ENCODE results near the gene LEMD2. TPM values are rescaled to one million over a fixed set of nuclear protein-coding genes. Genes with fewer than 3 reads are reported as not detected.

LEMD2 gene
- total RNA-seq, 1 experiment from 2014 or later, result 78.7 TPM

- Histone ChIP-seq H3K4me3 (no peak overlapping the region), H3K27me3 (replicated peaks) (no peaks in the 10 kb centered on the region), H3K27ac (no peak overlapping the region), H3K9me3 (replicated peaks) (no peaks in the 10 kb centered on the region), H3K4me1 (replicated peaks) (no peaks in the 10 kb centered on the region), H3K36me3 (peaks cover 22% of the 10 kb centered on the region)
- DNase-seq (ENCODE audit: low read depth in 1 of 2, low spot score in 2 of 2), result no peak
These were observed 55.3 kb downstream of the LEMD2 start for GRCh38 chr6:33733709-33734007.

- H3K36me3 ChIP-seq, result peaks cover 22% of the 10 kb centered on the region
- no peak overlapping the region for H3K27ac ChIP-seq
- no peaks in the 10 kb centered on the region for H3K27me3 ChIP-seq (replicated peaks)
- no peak for DNase-seq (ENCODE audit: low read depth in 1 of 2, low spot score in 2 of 2)
- H3K9me3 ChIP-seq (replicated peaks), result no peaks in the 10 kb centered on the region
- H3K4me1 ChIP-seq (replicated peaks), result no peaks in the 10 kb centered on the region
- no peak overlapping the region for H3K4me3 ChIP-seq
These were observed 55.9 kb downstream of the LEMD2 start for GRCh38 chr6:33732817-33733708.

- Histone ChIP-seq H3K27ac (no peak overlapping the region), H3K27me3 (replicated peaks) (no peaks in the 10 kb centered on the region), H3K9me3 (replicated peaks) (no peaks in the 10 kb centered on the region), H3K4me1 (replicated peaks) (no peaks in the 10 kb centered on the region), H3K4me3 (no peak overlapping the region), H3K36me3 (peaks cover 22% of the 10 kb centered on the region)
- DNase-seq (ENCODE audit: low read depth in 1 of 2, low spot score in 2 of 2), result no peak
These were observed 56.5 kb downstream of the LEMD2 start for GRCh38 chr6:33732385-33732784.

GRCh38 chr6:33731751-33732282 lies 57.1 kb downstream of the LEMD2 start:
- H3K4me1 ChIP-seq (replicated peaks), result no peaks in the 10 kb centered on the region
- no peaks in the 10 kb centered on the region for H3K27me3 ChIP-seq (replicated peaks)
- DNase-seq (ENCODE audit: low read depth in 1 of 2, low spot score in 2 of 2), result no peak
- H3K27ac ChIP-seq, result no peak overlapping the region
- H3K4me3 ChIP-seq, result no peak overlapping the region
- H3K36me3 ChIP-seq, result peaks cover 22% of the 10 kb centered on the region
- no peaks in the 10 kb centered on the region for H3K9me3 ChIP-seq (replicated peaks)

GRCh38 chr6:33731035-33731434 lies 57.9 kb downstream of the LEMD2 start:
- H3K36me3 ChIP-seq, result peaks cover 26% of the 10 kb centered on the region
- no peaks in the 10 kb centered on the region for H3K9me3 ChIP-seq (replicated peaks)
- no peak for DNase-seq (ENCODE audit: low read depth in 1 of 2, low spot score in 2 of 2)
- H3K27me3 ChIP-seq (replicated peaks), result no peaks in the 10 kb centered on the region
- no peak overlapping the region for H3K27ac ChIP-seq
- H3K4me3 ChIP-seq, result no peak overlapping the region
- H3K4me1 ChIP-seq (replicated peaks), result no peaks in the 10 kb centered on the region

GRCh38 chr6:33730611-33731010 lies 58.3 kb downstream of the LEMD2 start:
- Histone ChIP-seq H3K4me1 (replicated peaks) (no peaks in the 10 kb centered on the region), H3K9me3 (replicated peaks) (no peaks in the 10 kb centered on the region), H3K27ac (no peak overlapping the region), H3K27me3 (replicated peaks) (no peaks in the 10 kb centered on the region), H3K4me3 (no peak overlapping the region), H3K36me3 (peaks cover 27% of the 10 kb centered on the region)
- no peak for DNase-seq (ENCODE audit: low read depth in 1 of 2, low spot score in 2 of 2)

GRCh38 chr6:33729059-33729458 lies 59.9 kb downstream of the LEMD2 start:
- Histone ChIP-seq H3K36me3 (peaks cover 19% of the 10 kb centered on the region), H3K27ac (no peak overlapping the region), H3K27me3 (replicated peaks) (no peaks in the 10 kb centered on the region), H3K4me1 (replicated peaks) (no peaks in the 10 kb centered on the region), H3K9me3 (replicated peaks) (no peaks in the 10 kb centered on the region), H3K4me3 (no peak overlapping the region)
- no peak for DNase-seq (ENCODE audit: low read depth in 1 of 2, low spot score in 2 of 2)

- no peak for DNase-seq (ENCODE audit: low read depth in 1 of 2, low spot score in 2 of 2)
- Histone ChIP-seq H3K4me3 (no peak overlapping the region), H3K9me3 (replicated peaks) (no peaks in the 10 kb centered on the region), H3K36me3 (peaks cover 15% of the 10 kb centered on the region), H3K27me3 (replicated peaks) (no peaks in the 10 kb centered on the region), H3K27ac (no peak overlapping the region), H3K4me1 (replicated peaks) (no peaks in the 10 kb centered on the region)
These were observed 60.5 kb downstream of the LEMD2 start for GRCh38 chr6:33728438-33728837.

- no peak overlapping the region for H3K27ac ChIP-seq
These were observed 61.0 kb downstream of the LEMD2 start for GRCh38 chr6:33727932-33728331.

GRCh38 chr6:33727126-33727525 lies 61.8 kb downstream of the LEMD2 start:
- Histone ChIP-seq H3K4me1 (replicated peaks) (no peaks in the 10 kb centered on the region), H3K4me3 (no peak overlapping the region), H3K27ac (no peak overlapping the region), H3K9me3 (replicated peaks) (no peaks in the 10 kb centered on the region), H3K36me3 (peaks cover 15% of the 10 kb centered on the region), H3K27me3 (replicated peaks) (no peaks in the 10 kb centered on the region)
- DNase-seq (ENCODE audit: low read depth in 1 of 2, low spot score in 2 of 2), result no peak

More at GRCh38 chr6:33727932-33728331, 61.0 kb downstream of the LEMD2 start:
- Histone ChIP-seq H3K27me3 (replicated peaks) (no peaks in the 10 kb centered on the region), H3K9me3 (replicated peaks) (no peaks in the 10 kb centered on the region), H3K4me3 (no peak overlapping the region), H3K36me3 (peaks cover 15% of the 10 kb centered on the region), H3K4me1 (replicated peaks) (no peaks in the 10 kb centered on the region)
- DNase-seq (ENCODE audit: low read depth in 1 of 2, low spot score in 2 of 2), result no peak

GRCh38 chr6:33726696-33727095 lies 62.2 kb downstream of the LEMD2 start:
- Histone ChIP-seq H3K4me1 (replicated peaks) (no peaks in the 10 kb centered on the region), H3K27ac (no peak overlapping the region)

GRCh38 chr6:33725891-33726673 lies 62.8 kb downstream of the LEMD2 start:
- H3K27ac ChIP-seq, result no peak overlapping the region
- H3K36me3 ChIP-seq, result peaks cover 9% of the 10 kb centered on the region
- no peak for DNase-seq (ENCODE audit: low read depth in 1 of 2, low spot score in 2 of 2)
- no peaks in the 10 kb centered on the region for H3K9me3 ChIP-seq (replicated peaks)
- no peaks in the 10 kb centered on the region for H3K4me1 ChIP-seq (replicated peaks)
- H3K4me3 ChIP-seq, result no peak overlapping the region
- H3K27me3 ChIP-seq (replicated peaks), result no peaks in the 10 kb centered on the region

More at GRCh38 chr6:33726696-33727095, 62.2 kb downstream of the LEMD2 start:
- Histone ChIP-seq H3K9me3 (replicated peaks) (no peaks in the 10 kb centered on the region), H3K27me3 (replicated peaks) (no peaks in the 10 kb centered on the region), H3K4me3 (no peak overlapping the region), H3K36me3 (peaks cover 15% of the 10 kb centered on the region)
- DNase-seq (ENCODE audit: low read depth in 1 of 2, low spot score in 2 of 2), result no peak

GRCh38 chr6:33725222-33725621 lies 63.7 kb downstream of the LEMD2 start:
- DNase-seq (ENCODE audit: low read depth in 1 of 2, low spot score in 2 of 2), result no peak
- no peaks in the 10 kb centered on the region for H3K9me3 ChIP-seq (replicated peaks)

More at GRCh38 chr6:33725222-33725621, 63.7 kb downstream of the LEMD2 start:
- H3K36me3 ChIP-seq, result peaks cover 6% of the 10 kb centered on the region; the same call in 1 of the 2 replicates
- no peak overlapping the region for H3K27ac ChIP-seq
- H3K27me3 ChIP-seq (replicated peaks), result no peaks in the 10 kb centered on the region
- H3K4me3 ChIP-seq, result no peak overlapping the region
- no peaks in the 10 kb centered on the region for H3K4me1 ChIP-seq (replicated peaks)
